ENCODE results near the gene FCHSD2. TPM values are rescaled to one million over a fixed set of nuclear protein-coding genes. Genes with fewer than 3 reads are reported as not detected.

Gene FCHSD2
- total RNA-seq, 1 donor from 2014 or later, result 22.2 TPM

DNA sequence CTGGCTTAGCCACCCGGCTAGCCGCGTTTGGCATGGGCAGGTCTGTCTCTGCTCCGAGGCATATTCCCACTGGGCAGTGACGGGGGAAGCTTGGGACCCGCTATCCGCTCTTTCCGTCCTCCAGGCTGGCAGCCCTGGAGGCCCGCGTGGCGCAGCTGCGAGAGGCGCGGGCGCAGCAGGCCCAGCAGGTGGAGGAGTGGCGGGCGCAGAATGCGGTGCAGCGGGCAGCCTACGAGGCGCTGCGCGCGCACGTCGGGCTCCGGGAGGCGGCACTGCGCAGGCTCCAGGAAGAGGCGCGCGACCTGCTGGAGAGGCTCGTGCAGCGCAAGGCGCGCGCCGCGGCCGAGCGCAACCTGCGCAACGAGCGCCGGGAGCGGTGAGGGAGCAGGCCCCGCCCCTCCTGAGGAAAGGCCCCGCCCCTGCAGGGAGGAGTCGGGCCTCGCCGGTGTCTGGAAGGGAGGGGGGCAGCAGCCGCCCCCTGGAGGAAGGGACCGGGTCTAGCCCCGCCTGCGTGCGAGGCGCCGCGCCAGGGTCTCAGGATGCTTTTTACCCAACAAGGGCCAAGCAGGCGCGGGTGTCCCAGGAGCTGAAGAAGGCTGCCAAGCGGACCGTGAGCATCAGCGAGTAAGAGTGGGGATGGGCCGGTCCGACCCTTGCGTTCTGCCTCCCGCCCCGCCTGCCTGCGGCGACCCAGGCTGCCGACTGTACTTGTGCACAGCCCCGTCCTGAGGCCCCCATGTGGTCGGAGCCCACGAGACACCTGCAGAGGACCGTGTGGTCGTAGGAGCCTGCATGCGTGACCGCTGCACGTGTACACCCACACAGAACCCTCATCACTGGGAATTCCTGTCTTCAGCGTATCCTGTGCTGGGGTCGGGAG lies 320.0 kb downstream of the FCHSD2 start:
- no peak overlapping the region for H3K9ac ChIP-seq
- TF ChIP-seq, protein P1, sequence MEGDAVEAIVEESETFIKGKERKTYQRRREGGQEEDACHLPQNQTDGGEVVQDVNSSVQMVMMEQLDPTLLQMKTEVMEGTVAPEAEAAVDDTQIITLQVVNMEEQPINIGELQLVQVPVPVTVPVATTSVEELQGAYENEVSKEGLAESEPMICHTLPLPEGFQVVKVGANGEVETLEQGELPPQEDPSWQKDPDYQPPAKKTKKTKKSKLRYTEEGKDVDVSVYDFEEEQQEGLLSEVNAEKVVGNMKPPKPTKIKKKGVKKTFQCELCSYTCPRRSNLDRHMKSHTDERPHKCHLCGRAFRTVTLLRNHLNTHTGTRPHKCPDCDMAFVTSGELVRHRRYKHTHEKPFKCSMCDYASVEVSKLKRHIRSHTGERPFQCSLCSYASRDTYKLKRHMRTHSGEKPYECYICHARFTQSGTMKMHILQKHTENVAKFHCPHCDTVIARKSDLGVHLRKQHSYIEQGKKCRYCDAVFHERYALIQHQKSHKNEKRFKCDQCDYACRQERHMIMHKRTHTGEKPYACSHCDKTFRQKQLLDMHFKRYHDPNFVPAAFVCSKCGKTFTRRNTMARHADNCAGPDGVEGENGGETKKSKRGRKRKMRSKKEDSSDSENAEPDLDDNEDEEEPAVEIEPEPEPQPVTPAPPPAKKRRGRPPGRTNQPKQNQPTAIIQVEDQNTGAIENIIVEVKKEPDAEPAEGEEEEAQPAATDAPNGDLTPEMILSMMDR (IDR thresholded peaks at IDR 0.05), result peak; percentile 5
- no peak for TF ChIP-seq EZH2 (IDR thresholded peaks at IDR 0.05)
- no peak for TF ChIP-seq EZH2phosphoT487 (IDR thresholded peaks at IDR 0.05)
- H3K27ac Mint-ChIP-seq, result no peak overlapping the region

DNA sequence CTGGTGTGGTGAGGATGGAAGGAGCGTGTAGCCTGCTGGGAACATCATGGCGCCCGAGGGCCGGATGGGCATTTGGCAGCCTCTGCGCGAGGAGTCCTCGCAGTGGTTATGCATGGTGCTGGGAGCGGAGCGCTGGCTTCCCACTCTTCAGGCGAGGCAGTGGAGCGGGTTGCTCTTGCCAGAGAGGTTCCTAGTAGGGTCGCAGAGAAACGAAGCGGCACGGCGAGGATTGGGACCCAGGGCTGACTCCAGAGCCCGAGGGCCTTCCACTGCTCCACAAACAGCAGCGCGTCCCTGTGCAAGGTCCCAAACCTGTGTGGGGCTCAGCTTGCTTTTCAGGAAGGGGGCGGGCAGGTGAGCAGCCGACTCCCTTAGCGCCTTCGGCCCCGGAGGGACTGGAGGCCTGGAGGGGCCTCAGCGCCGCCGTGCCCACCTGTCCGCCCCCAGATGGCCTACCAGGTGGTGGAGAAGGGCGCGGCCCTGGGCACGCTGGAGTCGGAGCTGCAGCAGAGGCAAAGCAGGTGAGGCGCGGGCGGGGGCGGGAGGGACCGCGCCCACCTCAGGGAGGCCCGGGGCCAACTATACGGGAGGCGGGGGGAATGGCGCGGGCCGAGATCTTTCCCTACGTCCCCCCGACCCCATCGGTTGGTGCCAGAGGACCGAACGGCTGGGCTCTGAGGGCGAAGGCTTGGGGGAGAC lies 320.7 kb downstream of the FCHSD2 start:
- Mint-ChIP-seq H3K27me3 (ENCODE audit: insufficient read depth, low read depth) (peaks cover 7% of the 10 kb centered on the region), H3K27ac (no peak overlapping the region), H3K4me1 (peaks cover 11% of the 10 kb centered on the region), H3K9me3 (no peaks in the 10 kb centered on the region), H3K36me3 (peaks cover 3% of the 10 kb centered on the region), H3K4me3 (peak overlapping the region; percentile 72)
- no peaks in the 10 kb centered on the region for H3K9me3 ChIP-seq (ENCODE audit: low read depth)
- DNase-seq (ENCODE audit: low spot score), result no peak
- peak overlapping the region; percentile 95 for H2AFZ ChIP-seq (replicated peaks)
- no peaks in the 10 kb centered on the region for H3K79me2 ChIP-seq (ENCODE audit: low read depth)
- peaks cover 13% of the 10 kb centered on the region for H3K27me3 ChIP-seq
- peaks cover 9% of the 10 kb centered on the region for H3K4me1 ChIP-seq
- no peaks in the 10 kb centered on the region for H3K36me3 ChIP-seq
- peak overlapping the region; percentile 51 for H3K4me3 ChIP-seq
- peak overlapping the region; percentile 86 for H3K4me2 ChIP-seq
- peaks cover 3% of the 10 kb centered on the region for H3F3A ChIP-seq (ENCODE audit: low read depth)
- no peaks in the 10 kb centered on the region for H4K20me1 ChIP-seq (ENCODE audit: low read depth)
- H3K27ac ChIP-seq, result no peak overlapping the region
- TF ChIP-seq, protein P1 (IDR thresholded peaks at IDR 0.05), result no peak
- TF ChIP-seq EZH2 (IDR thresholded peaks at IDR 0.05) (no peak), EZH2phosphoT487 (IDR thresholded peaks at IDR 0.05) (no peak)
- H3K9ac ChIP-seq, result no peak overlapping the region

More for the DNA sequence above, 320.0 kb downstream of the FCHSD2 start:
- H3K4me1 ChIP-seq, result peaks cover 9% of the 10 kb centered on the region
- H4K20me1 ChIP-seq (ENCODE audit: low read depth), result no peaks in the 10 kb centered on the region
- peaks cover 3% of the 10 kb centered on the region for H3F3A ChIP-seq (ENCODE audit: low read depth)
- Mint-ChIP-seq H3K4me3 (peak overlapping the region; percentile 64), H3K36me3 (peaks cover 3% of the 10 kb centered on the region), H3K9me3 (no peaks in the 10 kb centered on the region), H3K27me3 (ENCODE audit: insufficient read depth, low read depth) (peaks cover 9% of the 10 kb centered on the region), H3K4me1 (peaks cover 11% of the 10 kb centered on the region)
- H3K27ac ChIP-seq, result no peak overlapping the region
- peak; percentile 98 for DNase-seq (ENCODE audit: low spot score)
- peak overlapping the region; percentile 95 for H2AFZ ChIP-seq (replicated peaks)
- H3K4me3 ChIP-seq, result peak overlapping the region; percentile 51
- H3K27me3 ChIP-seq, result peaks cover 13% of the 10 kb centered on the region
- no peaks in the 10 kb centered on the region for H3K36me3 ChIP-seq
- peak overlapping the region; percentile 86 for H3K4me2 ChIP-seq
- H3K9me3 ChIP-seq (ENCODE audit: low read depth), result no peaks in the 10 kb centered on the region
- no peaks in the 10 kb centered on the region for H3K79me2 ChIP-seq (ENCODE audit: low read depth)

DNA sequence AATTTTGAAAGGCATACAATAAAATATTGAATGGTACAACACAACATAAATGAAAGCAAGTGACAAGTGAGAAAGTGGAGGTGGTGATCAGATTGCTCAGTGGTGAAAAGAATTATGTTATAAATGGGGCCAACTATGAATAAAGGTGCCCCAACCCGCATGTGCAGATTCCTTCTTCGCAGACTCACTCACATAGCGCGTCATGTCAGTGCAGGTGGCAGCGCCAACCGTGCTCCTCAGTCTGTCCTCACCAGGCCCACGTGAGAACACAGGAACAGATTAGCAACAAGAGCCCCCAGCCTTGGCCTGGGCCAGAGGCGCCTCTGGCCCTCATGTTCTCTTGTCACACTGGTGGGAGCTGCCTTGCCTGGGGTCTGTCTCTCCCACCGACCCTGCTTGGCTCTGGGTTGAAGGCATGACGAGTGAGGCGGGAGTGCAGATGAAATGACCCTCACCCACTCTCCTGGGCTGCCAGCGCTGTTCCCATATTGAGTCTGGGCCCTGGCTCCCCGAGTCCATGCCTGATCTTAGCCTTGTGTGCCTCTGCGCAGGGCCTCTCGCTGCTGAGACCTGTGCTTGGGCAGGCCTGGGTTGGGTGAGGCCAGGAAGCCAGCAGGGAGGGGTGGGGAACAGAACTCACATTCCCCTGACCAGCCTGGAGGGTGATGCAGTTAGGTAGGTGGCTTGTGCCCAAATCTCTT lies 321.5 kb downstream of the FCHSD2 start:
- Histone ChIP-seq H3K36me3 (no peaks in the 10 kb centered on the region), H3K27me3 (peaks cover 13% of the 10 kb centered on the region), H3K9me3 (ENCODE audit: low read depth) (no peaks in the 10 kb centered on the region), H3K79me2 (ENCODE audit: low read depth) (no peaks in the 10 kb centered on the region), H3F3A (ENCODE audit: low read depth) (peaks cover 3% of the 10 kb centered on the region), H3K4me2 (no peak overlapping the region), H4K20me1 (ENCODE audit: low read depth) (no peaks in the 10 kb centered on the region), H3K4me3 (no peak overlapping the region), H3K4me1 (peaks cover 9% of the 10 kb centered on the region), H3K9ac (no peak overlapping the region), H3K27ac (no peak overlapping the region), H2AFZ (replicated peaks) (no peak overlapping the region)
- Mint-ChIP-seq H3K27me3 (ENCODE audit: insufficient read depth, low read depth) (peaks cover 7% of the 10 kb centered on the region), H3K36me3 (peaks cover 3% of the 10 kb centered on the region), H3K27ac (no peak overlapping the region), H3K4me3 (peak overlapping the region; percentile 72), H3K4me1 (peaks cover 12% of the 10 kb centered on the region), H3K9me3 (no peaks in the 10 kb centered on the region)
- no peak for DNase-seq (ENCODE audit: low spot score)
- TF ChIP-seq EZH2phosphoT487 (IDR thresholded peaks at IDR 0.05), result no peak
- TF ChIP-seq, protein P1 (IDR thresholded peaks at IDR 0.05), result no peak
